SJSA1 (cell line): Measurements from ENCODE around the gene DMRTC1. TPM values are rescaled to one million over a fixed set of nuclear protein-coding genes. Genes with fewer than 3 reads are reported as not detected.
"Not testable (repeated sequence)": the region's sequence is repeated elsewhere in the genome, so short reads cannot be mapped to it uniquely, and the experiment has no call there.

Source experiments
- DNase-seq, 2 experiments: peaks; one replicate each; pipeline ENCODE4 v3.0.0-alpha.2; 2015 to 2020; ENCODE audit warnings: low spot score in 2 of 2, low read depth in 1 of 2
- H3K27ac ChIP-seq: fragments of 250-450 bp; sonication (Bioruptor Pico); 2 replicates; pipeline ENCODE4 v1.5.1; 2020; ENCODE audit warnings: mild to moderate bottlenecking, moderate library complexity
- H3K27me3 ChIP-seq: fragments of 250-450 bp; sonication (Bioruptor Pico); replicated peaks from 2 replicates; pipeline ENCODE4 v1.5.1; 2020; ENCODE audit warnings: mild to moderate bottlenecking, moderate library complexity
- H3K36me3 ChIP-seq: fragments of 250-450 bp; sonication (Bioruptor Pico); 2 replicates; pipeline ENCODE4 v1.5.1; 2020; ENCODE audit warnings: mild to moderate bottlenecking
- H3K4me1 ChIP-seq: fragments of 250-450 bp; sonication (Bioruptor Pico); replicated peaks from 2 replicates; pipeline ENCODE4 v1.6.1; 2021; ENCODE audit warnings: mild to moderate bottlenecking
- H3K4me3 ChIP-seq: fragments of 250-450 bp; sonication (Bioruptor Pico); 2 replicates; pipeline ENCODE4 v1.5.1; 2020; ENCODE audit warnings: mild to moderate bottlenecking
- H3K9me3 ChIP-seq: fragments of 250-450 bp; sonication (Bioruptor Pico); replicated peaks from 2 replicates; pipeline ENCODE4 v1.5.1; 2020; ENCODE audit warnings: mild to moderate bottlenecking
- total RNA-seq: library from RNA; depleted of rRNA; stranded (reverse); fragments of >200 nt; shearing (Covaris generic); gene quantifications from 2 replicates; pipeline ENCODE4 v1.2.3, GENCODE V29; 2014; rRNA removed

DMRTC1 gene, protein sequence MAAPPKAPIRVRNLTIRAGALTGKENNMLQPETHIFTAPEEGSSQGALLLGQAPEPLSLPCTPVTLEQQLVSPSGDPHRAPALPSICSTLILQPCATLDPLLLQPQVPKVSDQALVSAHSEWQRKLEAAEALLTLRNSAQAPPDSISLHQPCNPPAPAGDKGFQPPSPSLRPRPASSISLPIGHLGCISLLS
- not detected in 2 replicates for total RNA-seq

DNA sequence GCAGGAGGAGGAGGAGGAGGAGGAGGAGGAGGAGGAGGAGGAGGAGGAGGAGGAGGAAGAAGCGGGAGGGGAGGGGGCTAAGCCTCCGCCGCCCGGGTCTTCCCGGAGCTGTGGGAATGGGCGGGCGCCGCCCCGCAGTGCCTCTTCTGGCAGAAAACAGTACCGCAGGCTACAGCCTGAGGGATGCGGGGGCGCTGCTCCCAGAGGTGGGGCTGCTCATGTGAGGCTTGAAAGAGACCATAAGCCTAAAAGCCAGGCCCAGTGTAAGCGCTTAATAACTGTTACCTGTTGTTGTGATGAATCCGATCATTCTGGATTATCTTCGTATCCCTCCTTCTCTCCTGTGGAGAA lies at the start of gene DMRTC1:
Gene DMRTC1 (minus strand): TSS at position 19 of the 351 bp plus-strand sequence. CDS start 68,143 bp downstream, outside the sequence.
- not testable (repeated sequence) for H3K27ac ChIP-seq, H3K27me3 ChIP-seq, H3K36me3 ChIP-seq, DNase-seq, H3K4me1 ChIP-seq, H3K9me3 ChIP-seq, H3K4me3 ChIP-seq

DNA sequence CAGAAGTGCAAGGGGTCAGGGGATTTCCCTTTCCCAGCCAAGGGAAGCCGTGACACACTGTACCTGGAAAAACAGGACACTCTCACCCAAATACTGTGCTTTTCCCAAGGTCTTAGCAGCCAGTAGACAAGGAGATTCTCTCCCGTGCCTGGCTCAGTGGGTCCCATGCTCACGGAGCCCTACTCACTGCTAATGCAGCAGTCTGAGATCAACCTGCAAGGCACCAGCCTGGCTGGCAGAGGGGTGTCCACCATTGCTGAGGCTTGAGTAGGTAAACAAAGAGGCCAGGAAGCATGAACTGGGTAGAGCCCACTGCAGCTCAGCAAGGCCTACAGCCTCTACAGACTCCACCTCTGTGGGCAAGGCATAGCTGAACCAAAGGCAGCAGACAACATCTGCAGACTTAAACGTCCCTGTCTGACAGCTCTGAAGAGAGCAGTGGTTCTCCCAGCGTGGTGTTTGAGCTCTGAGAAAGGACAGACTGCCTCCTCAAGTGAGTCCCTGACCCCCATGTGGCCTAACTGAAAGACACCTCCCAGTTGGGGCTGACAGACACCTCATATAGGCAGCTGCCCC lies 37.3 kb upstream of the DMRTC1 start:
- H3K27me3 ChIP-seq, H3K36me3 ChIP-seq, H3K4me3 ChIP-seq, H3K27ac ChIP-seq, DNase-seq, H3K9me3 ChIP-seq, H3K4me1 ChIP-seq: not testable (repeated sequence)

DNA sequence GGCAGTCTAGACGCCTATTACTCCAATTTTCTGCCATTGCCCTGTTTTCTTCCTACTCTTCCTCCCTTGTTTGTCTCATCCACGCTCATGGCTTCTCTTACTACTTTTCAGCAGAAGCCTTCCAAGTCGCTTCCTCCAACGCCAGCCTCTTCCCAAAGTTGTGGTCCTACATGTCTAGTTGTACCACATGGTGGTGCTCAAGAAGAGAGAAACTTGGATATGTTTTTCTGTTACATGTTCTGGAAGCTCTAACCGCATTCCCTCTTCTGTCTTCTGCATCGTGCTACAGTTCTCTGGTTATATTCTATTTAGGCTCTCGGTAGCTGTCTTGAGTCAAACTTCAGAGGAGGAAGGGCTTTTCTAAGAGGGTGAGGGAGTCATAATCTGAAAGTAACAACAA lies 31.2 kb upstream of the DMRTC1 start:
- not testable (repeated sequence) for H3K27ac ChIP-seq, H3K36me3 ChIP-seq, H3K4me1 ChIP-seq, H3K27me3 ChIP-seq, H3K9me3 ChIP-seq, H3K4me3 ChIP-seq, DNase-seq

DNA sequence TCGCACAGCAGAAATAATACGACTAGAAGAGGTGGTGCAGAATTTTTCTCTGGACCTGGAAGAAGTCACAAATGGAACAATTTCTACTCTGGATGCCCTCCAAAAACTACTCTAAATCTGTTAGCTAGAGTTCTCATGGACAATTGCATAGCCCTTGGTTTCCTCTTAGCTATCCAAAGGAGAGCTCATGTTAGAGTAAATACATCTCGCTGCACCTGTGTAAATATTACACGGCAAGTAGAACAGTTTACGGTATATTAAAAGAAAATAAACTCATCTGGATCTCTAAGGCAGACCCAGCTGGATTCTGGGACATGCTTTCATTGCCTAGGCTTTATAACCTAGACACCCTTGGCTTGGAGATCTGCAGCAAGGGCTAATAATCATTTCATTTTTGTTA lies 28.2 kb upstream of the DMRTC1 start:
- not testable (repeated sequence) for H3K4me1 ChIP-seq, DNase-seq, H3K4me3 ChIP-seq, H3K27me3 ChIP-seq, H3K27ac ChIP-seq, H3K36me3 ChIP-seq, H3K9me3 ChIP-seq

DNA sequence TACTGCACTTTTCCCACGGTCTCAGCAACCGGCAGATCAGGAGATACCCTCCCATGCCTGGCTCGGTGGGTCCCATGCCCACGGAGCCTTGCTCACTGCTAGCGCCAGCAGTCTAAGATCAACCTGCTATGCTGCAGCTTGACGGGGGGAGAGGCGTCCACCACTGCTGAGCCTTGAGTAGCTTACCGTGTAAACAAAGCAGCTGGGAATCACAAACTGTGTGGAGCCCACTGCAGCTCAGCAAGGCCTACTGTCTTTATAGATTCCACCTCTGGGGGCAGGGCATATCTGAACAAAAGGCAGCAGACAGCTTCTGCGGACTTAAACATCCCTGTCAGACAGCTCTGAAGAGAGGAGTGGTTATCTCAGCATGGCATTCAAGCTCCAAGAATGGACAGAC lies 16.3 kb upstream of the DMRTC1 start:
- H3K4me1 ChIP-seq, H3K27ac ChIP-seq, H3K27me3 ChIP-seq, H3K4me3 ChIP-seq, DNase-seq, H3K9me3 ChIP-seq, H3K36me3 ChIP-seq: not testable (repeated sequence)

DNA sequence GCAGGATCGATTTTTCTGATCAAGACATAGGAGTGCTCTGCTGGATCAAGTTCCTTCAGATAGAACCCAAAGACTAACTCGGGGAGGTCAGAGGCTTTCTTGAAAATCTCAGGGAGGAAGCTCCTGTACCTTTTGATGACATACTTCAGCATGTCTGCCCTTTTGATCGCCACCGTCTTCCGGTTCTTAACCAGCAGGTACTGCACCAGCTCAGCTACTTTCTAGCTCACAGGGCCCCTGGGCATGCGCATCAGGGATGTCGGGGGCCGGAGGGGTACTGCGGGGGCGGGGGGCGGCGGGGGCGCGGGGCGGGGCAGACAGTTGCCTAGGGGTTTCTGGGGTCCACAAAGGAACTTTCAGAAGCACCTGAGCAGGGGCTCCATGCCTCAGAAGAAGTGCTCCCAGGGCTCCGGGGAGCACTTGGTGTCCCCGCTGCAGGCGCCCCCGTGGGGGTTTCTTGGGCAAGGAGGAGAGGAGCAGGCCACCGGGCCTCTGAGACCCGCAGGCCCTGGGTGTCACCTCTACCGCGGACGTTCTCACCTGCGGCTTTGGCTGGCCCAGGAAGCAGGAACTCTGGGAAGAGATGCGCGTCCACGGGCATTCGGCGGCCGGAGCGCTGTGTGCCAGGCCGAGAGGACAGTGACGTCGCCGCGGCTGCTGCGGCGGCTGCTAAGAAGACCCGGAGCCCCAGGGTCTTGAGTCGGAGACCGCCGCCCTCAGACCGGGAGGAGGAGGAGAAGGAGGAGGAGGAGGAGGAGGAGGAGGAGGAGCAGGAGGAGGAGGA lies 410 bp downstream of the DMRTC1 start:
- not testable (repeated sequence) for DNase-seq, H3K27me3 ChIP-seq

DNA sequence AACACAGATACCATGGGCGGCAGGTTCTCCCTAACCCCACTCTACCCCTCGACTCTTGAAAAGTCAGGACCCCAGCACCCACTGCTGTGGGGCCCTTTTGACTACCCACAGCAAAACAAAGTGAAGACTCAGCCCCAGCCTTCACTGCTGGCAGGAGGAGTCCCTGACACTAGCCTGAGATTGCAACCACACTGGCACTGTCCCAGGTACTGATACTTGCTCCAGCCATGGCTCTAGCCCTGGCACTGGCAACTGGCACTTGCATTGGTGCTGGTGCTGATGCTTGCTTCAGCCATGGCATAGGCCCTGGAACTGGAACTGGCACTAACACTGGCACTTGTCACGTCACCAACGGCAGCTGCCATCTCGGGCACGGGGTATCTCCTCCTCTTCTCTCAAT lies 1.4 kb downstream of the DMRTC1 start:
- not testable (repeated sequence) for DNase-seq, H3K27me3 ChIP-seq, H3K27ac ChIP-seq, H3K4me3 ChIP-seq, H3K4me1 ChIP-seq, H3K9me3 ChIP-seq, H3K36me3 ChIP-seq

More for the DNA sequence above, 410 bp downstream of the DMRTC1 start:
- not testable (repeated sequence) for H3K4me3 ChIP-seq, H3K9me3 ChIP-seq, H3K36me3 ChIP-seq, H3K4me1 ChIP-seq, H3K27ac ChIP-seq

DNA sequence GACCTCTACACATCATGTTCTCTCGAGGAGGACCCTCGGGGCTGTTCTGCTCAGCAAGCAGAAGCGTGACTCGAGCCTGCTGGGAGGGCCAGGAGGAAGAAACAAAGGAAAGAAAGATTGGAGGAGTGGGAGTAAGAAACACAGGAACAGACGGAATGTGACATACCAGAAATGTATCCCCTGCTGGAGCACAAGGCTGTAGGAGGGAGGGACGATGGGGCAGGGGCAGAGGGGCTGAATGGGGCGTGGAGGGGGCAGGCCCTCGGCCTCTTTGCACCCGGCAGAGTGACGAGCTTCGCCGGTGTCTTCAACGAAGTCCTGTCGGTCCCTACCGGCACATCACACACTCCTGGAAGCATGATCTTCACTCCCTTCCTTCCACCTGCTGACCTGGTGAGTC lies 5.7 kb downstream of the DMRTC1 start, which contains the start of gene FAM236A:
Gene FAM236A (plus strand): TSS at position 301 of the 400 bp plus-strand sequence. CDS start 57 bp downstream, at position 358.
- not testable (repeated sequence) for H3K27ac ChIP-seq, H3K4me1 ChIP-seq

DNA sequence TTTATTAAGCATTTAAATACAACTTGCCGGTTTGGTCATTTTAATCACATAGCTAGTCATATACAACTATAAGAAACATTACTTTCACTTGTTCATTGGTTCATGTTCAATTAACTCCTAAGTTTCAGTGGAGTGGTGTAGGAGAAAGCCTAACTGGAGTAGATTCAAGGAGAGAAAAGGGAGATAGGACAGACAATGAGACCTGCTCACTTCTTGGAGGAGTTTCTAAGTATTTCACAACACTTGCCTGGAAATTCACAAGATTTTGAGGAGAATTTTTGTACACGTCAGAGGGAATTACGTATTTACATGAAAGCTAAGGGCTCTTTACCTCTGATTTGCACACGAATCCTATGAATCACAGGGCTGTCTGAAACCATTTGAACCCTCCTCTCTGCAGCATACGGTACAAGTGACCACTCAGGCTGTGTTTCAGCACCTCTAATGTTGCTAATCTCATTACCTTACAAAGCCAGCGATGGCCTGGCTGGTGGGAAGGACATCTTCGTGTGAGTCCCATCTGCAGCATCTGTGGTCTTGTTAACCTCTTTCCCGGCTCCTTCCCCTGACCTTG lies 6.7 kb downstream of the DMRTC1 start:
- not testable (repeated sequence) for DNase-seq, H3K9me3 ChIP-seq, H3K27ac ChIP-seq, H3K36me3 ChIP-seq, H3K4me1 ChIP-seq, H3K27me3 ChIP-seq, H3K4me3 ChIP-seq

More for the DNA sequence above, 5.7 kb downstream of the DMRTC1 start, which contains the start of gene FAM236A:
- H3K27me3 ChIP-seq, H3K4me3 ChIP-seq, DNase-seq, H3K36me3 ChIP-seq, H3K9me3 ChIP-seq: not testable (repeated sequence)

DNA sequence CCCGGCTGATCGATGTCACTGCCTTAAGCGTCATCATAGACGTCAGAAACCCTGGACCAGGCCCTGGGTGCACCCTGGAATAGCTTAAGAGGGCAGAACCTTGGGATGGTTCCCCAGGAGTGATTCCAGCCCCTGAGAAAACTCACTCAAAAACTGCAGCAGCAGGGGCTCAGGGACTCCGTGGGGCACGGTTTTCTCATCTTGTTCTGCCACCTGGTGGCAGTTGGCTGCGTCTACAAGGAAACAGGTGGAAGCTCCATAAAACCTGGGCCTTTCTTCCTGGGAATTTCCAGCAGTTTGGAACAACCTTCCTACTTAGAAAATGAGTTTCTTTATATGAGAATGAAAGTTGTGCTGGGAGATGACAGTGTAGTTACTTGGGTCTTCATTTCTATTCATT lies 7.2 kb downstream of the DMRTC1 start:
- not testable (repeated sequence) for H3K27ac ChIP-seq, H3K4me3 ChIP-seq, H3K9me3 ChIP-seq, DNase-seq, H3K4me1 ChIP-seq, H3K36me3 ChIP-seq, H3K27me3 ChIP-seq

DNA sequence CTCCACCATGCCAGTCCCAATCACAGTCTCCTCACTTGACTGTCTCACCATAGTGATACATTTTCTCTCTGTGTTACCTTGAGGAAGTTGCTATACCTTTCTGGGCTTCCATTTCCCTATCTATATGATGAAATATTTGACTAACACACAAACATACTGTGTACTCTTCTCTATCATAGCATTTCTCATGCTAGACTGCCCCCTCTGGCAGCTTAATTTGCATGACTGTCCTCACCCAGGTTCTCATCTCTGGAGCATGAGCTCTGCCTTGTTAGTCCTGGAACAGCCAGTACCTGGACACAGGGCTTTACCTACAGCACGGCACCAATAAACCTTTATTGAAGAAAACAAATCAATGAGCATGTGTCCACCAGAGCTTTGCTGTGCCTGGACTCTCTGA lies 11.4 kb downstream of the DMRTC1 start:
- not testable (repeated sequence) for H3K4me3 ChIP-seq, H3K27me3 ChIP-seq, H3K4me1 ChIP-seq, H3K9me3 ChIP-seq, H3K27ac ChIP-seq, H3K36me3 ChIP-seq, DNase-seq

DNA sequence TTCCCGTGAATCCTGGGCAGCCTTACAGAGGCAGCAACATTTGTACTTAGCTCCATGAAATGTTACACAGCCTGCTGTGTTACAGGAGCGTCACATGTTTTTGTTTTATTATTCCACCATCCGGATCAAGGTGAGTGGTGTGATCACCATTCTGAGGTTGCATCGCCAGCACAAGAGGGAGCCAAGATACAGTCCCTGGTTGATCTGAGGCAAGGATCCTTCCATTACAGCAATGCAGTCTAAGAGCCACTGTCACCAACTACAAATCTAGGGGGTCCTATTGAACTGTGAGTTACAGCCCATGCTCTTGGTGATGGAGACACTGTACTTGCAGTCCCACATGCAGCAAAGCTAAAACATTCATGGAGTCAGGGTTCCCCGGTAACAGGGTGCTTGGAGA lies 27.5 kb downstream of the DMRTC1 start:
- DNase-seq, H3K4me1 ChIP-seq, H3K36me3 ChIP-seq, H3K9me3 ChIP-seq, H3K27ac ChIP-seq, H3K4me3 ChIP-seq, H3K27me3 ChIP-seq: not testable (repeated sequence)

DNA sequence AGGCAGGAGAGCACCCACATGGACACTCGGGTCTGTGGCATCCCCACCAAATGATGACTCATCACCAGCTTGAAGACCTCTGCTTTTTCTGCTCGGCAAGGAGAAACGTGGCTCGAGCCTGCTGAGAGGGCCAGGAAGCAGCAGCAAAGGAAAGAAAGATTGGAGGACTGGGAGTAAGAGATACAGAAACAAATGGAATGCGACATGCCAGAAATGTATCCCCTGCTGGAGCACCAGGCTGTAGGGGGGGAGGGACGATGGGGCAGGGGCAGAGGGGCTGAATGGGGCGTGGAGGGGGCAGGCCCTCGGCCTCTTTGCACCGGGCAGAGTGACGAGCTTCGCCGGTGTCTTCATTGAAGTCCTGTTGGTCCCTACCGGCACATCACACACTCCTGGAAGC lies 31.3 kb downstream of the DMRTC1 start, which contains the start of gene FAM236C:
Gene FAM236C (plus strand): TSS at position 301 of the 400 bp plus-strand sequence. CDS start 100 bp downstream, outside the sequence.
- H3K27me3 ChIP-seq, DNase-seq, H3K27ac ChIP-seq, H3K36me3 ChIP-seq, H3K9me3 ChIP-seq, H3K4me1 ChIP-seq, H3K4me3 ChIP-seq: not testable (repeated sequence)

DNA sequence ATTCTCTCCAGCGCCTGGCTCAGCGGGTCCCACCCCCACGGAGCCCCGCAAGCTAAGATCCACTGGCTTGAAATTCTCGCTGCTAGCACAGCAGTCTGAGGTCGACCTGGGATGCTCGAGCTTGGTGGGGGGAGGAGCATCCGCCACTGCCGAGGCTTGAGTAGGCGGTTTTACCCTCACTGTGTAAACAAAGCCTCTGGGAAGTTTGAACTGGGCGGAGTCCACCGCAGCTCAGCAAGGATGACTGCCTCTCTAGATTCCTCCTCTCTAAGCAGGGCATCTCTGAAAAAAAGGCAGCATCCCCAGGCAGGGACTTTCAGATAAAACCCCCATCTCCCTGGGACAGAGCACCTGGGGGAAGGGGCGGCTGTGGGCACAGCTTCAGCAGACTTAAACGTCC lies 53.9 kb downstream of the DMRTC1 start:
- not testable (repeated sequence) for DNase-seq, H3K27me3 ChIP-seq, H3K4me3 ChIP-seq, H3K27ac ChIP-seq, H3K9me3 ChIP-seq, H3K4me1 ChIP-seq, H3K36me3 ChIP-seq
